SK-N-SH (cell line): Measurements from ENCODE around the gene SAMD1. TPM values are rescaled to one million over a fixed set of nuclear protein-coding genes. Genes with fewer than 3 reads are reported as not detected.

Experiments used
- CTCF ChIA-PET: fragments of 300-600, 350-600 bp; formaldehyde crosslinking; extraction: SDS; loops from one replicate; lab custom pipeline; 2021; lab: Yijun Ruan, JAX
- POLR2A ChIA-PET: fragments of 350-600 bp; sonication (Branson Sonifier 250); formaldehyde crosslinking; extraction: SDS; loops from one replicate; lab custom pipeline; 2020; ENCODE audit warnings: antibody characterized with exemption, inconsistent platforms; lab: Yijun Ruan, JAX
- DNase-seq: peaks from one replicate; pipeline ENCODE4 v3.0.0; 2012
- H2AFZ ChIP-seq: fragments of 200-600 bp; sonication (generic); 2 replicates; pipeline ENCODE4 v1.8.1; 2016; ENCODE audit warnings: antibody characterized with exemption, mild to moderate bottlenecking, low read depth
- H3F3A ChIP-seq: fragments of 200-600 bp; sonication (generic); replicated peaks from 2 replicates; pipeline ENCODE3; 2016; ENCODE audit warnings: antibody characterized with exemption, mild to moderate bottlenecking; ENCODE audit not compliant: insufficient read depth
- H3K27ac ChIP-seq, 2 experiments: fragments of 200-500 bp in 1 of 2; fragments of 200-600 bp in 1 of 2; sonication (Bioruptor generic) in 1 of 2; sonication (generic), shearing (Covaris generic) in 1 of 2; 2 replicates each; pipeline versions ENCODE4 v1.5.1 to v1.6.1; 2014 to 2016; ENCODE audit warnings: low read depth in 2 of 2, inconsistent platforms in 1 of 2, low read length in 1 of 2, mild to moderate bottlenecking in 1 of 2, mixed read lengths in 1 of 2
- H3K27me3 ChIP-seq: fragments of 200-600 bp; sonication (generic), shearing (Covaris generic); 2 replicates; pipeline ENCODE4 v1.6.1; 2016; ENCODE audit warnings: mixed run types; ENCODE audit not compliant: insufficient read depth
- H3K36me3 ChIP-seq, 2 experiments: fragments of 200-500 bp in 1 of 2; fragments of 200-600 bp in 1 of 2; sonication (Bioruptor generic) in 1 of 2; sonication (generic) in 1 of 2; replicated peaks in 1 of 2; 2 replicates each; pipeline versions ENCODE3 to v1.5.1; 2014 to 2016; ENCODE audit warnings: low read length in 1 of 2, mild to moderate bottlenecking in 1 of 2; ENCODE audit not compliant: insufficient read depth in 2 of 2, control insufficient read depth in 1 of 2
- H3K4me1 ChIP-seq, 2 experiments: fragments of 200-500 bp in 1 of 2; fragments of 200-600 bp in 1 of 2; sonication (Bioruptor generic) in 1 of 2; sonication (generic), shearing (Covaris generic) in 1 of 2; 2 replicates each; pipeline versions ENCODE4 v1.5.1 to v1.6.1; 2014 to 2016; ENCODE audit warnings: low read depth in 1 of 2, low read length in 1 of 2, mixed run types in 1 of 2; ENCODE audit not compliant: insufficient read depth in 2 of 2, control insufficient read depth in 1 of 2
- H3K4me2 ChIP-seq: fragments of 200-600 bp; sonication (generic), shearing (Covaris generic); 2 replicates; pipeline ENCODE4 v1.6.1; 2017; ENCODE audit warnings: mixed run types
- H3K4me3 ChIP-seq, 2 experiments: fragments of 200-500 bp in 1 of 2; fragments of 200-600 bp in 1 of 2; sonication (Bioruptor generic) in 1 of 2; sonication (generic), shearing (Covaris generic) in 1 of 2; 2 replicates each; pipeline versions ENCODE4 v1.5.1 to v1.8.1; 2014 to 2016; ENCODE audit warnings: low read depth in 2 of 2, inconsistent platforms in 1 of 2, low read length in 1 of 2, mild to moderate bottlenecking in 1 of 2, mixed read lengths in 1 of 2, moderate library complexity in 1 of 2
- H3K79me2 ChIP-seq: fragments of 200-600 bp; sonication (generic); 2 replicates; pipeline ENCODE4 v1.8.1; 2017; ENCODE audit warnings: mild to moderate bottlenecking; ENCODE audit not compliant: insufficient read depth
- H3K9ac ChIP-seq: fragments of 200-600 bp; sonication (generic); 2 replicates; pipeline ENCODE4 v1.6.1; 2017; ENCODE audit warnings: mixed run types
- H3K9me2 ChIP-seq: fragments of 200-600 bp; sonication (generic); 2 replicates; pipeline ENCODE4 v1.6.1; 2017; ENCODE audit warnings: mixed run types
- H3K9me3 ChIP-seq: fragments of 200-600 bp; sonication (generic); 2 replicates; pipeline ENCODE4 v1.6.1; 2017; ENCODE audit warnings: mixed run types, mild to moderate bottlenecking, moderate library complexity
- H4K20me1 ChIP-seq: fragments of 200-600 bp; sonication (generic); 2 replicates; pipeline ENCODE4 v1.6.1; 2017; ENCODE audit warnings: mild to moderate bottlenecking, mixed run types; ENCODE audit not compliant: insufficient read depth
- CHD2 ChIP-seq: fragments of 150-350 bp; IDR thresholded peaks from 2 replicates; pipeline ENCODE4 v1.6.1; 2018; ENCODE audit warnings: low read length; ENCODE audit not compliant: partially characterized antibody
- CTCF ChIP-seq: fragments of 200-600 bp; sonication (generic); IDR thresholded peaks from 2 replicates; pipeline ENCODE4 v1.6.1; 2017; ENCODE audit warnings: antibody characterized with exemption, mild to moderate bottlenecking, moderate library complexity
- ELF1 ChIP-seq: IDR thresholded peaks from 2 replicates; pipeline ENCODE4 v1.4.0; 2012
- EZH2phosphoT487 ChIP-seq: fragments of 200-600 bp; sonication (generic); IDR thresholded peaks from 2 replicates; pipeline ENCODE4 v1.6.1; 2017; ENCODE audit warnings: low read depth, mixed run types, mild to moderate bottlenecking, antibody characterized with exemption, moderate library complexity, borderline replicate concordance
- JUND ChIP-seq: IDR thresholded peaks from 2 replicates; pipeline ENCODE4 v1.4.0; 2012
- MEF2A ChIP-seq: IDR thresholded peaks from 2 replicates; pipeline ENCODE4 v1.4.0; 2012; ENCODE audit warnings: low read depth, borderline replicate concordance
- NRF1 ChIP-seq: IDR thresholded peaks from 2 replicates; pipeline ENCODE4 v1.6.1; 2012; ENCODE audit warnings: low read depth, mild to moderate bottlenecking, low read length
- PBX3 ChIP-seq: IDR thresholded peaks from 2 replicates; pipeline ENCODE4; 2012
- RCOR1 ChIP-seq: fragments of 150-350 bp; IDR thresholded peaks from 2 replicates; pipeline ENCODE4 v1.6.1; 2017; ENCODE audit warnings: antibody characterized with exemption, low read length
- RXRA ChIP-seq: IDR thresholded peaks from 2 replicates; pipeline ENCODE4 v1.4.0; 2012; ENCODE audit warnings: low read depth, mild to moderate bottlenecking, borderline replicate concordance
- SIN3A ChIP-seq: IDR thresholded peaks from 2 replicates; pipeline ENCODE4 v1.6.1; 2012; ENCODE audit warnings: low read depth, mild to moderate bottlenecking, low read length, moderate library complexity, borderline replicate concordance
- TAF1 ChIP-seq: IDR thresholded peaks from 2 replicates; pipeline ENCODE4 v1.6.1; 2012; ENCODE audit warnings: low read depth, mild to moderate bottlenecking, low read length, moderate library complexity, borderline replicate concordance
- USF2 ChIP-seq: fragments of 150-350 bp; IDR thresholded peaks from 2 replicates; pipeline ENCODE4 v1.6.1; 2017; ENCODE audit warnings: antibody characterized with exemption, low read length, low read depth, borderline replicate concordance
- YY1 ChIP-seq: IDR thresholded peaks from 2 replicates; pipeline ENCODE4 v1.4.0; 2012; ENCODE audit warnings: low read depth, mild to moderate bottlenecking
- WGBS: methylation state at CpG from one replicate; pipeline ENCODE4 v1.1.6; 2017; ENCODE audit warnings: low lambda C conversion rate; 5-methylcytosine and 5-hydroxymethylcytosine counted together
- polyA plus RNA-seq, 3 experiments: library from polyadenylated mRNA; depleted of rRNA; stranded (reverse); fragments of >200 nt; gene quantifications; 2 replicates each; pipeline ENCODE4 v1.2.3, GENCODE V29; 2012

The SAMD1 gene
- polyA plus RNA-seq, 1 of the 3 experiments (the other 2 are of a cell fraction): 19.0 TPM

- TF ChIP-seq TAF1 (no peak), CTCF (no peak), MEF2A (no peak), CHD2 (no peak)
Measured at GRCh38 chr19:14066134-14066533, 24.4 kb downstream of the SAMD1 start (continued).

DNA sequence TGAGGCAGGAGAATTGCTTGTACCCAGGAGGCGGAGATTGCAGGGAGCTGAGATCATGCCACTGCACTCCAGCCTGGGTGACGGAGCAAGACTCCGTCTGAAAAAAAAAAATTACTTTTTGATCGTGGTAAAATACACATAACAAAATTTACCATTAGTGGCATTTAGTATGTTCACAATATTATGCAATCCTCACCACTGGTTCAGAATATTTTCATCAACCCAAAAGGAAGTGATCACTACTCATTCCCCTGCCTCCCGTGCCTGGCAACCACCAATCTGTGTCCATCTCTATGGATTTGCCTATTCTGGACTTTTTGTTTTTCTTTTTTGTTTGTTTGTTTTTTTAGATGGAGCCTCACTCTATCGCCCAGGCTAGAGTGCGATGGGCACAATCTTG, 27.4 kb downstream of the SAMD1 start:
- WGBS: 47% methylated on average over 7 of the region's 7 CpGs
- H4K20me1 ChIP-seq: no peaks in the 10 kb centered on the region
- H3F3A ChIP-seq: no peaks in the 10 kb centered on the region
- TF ChIP-seq YY1 (no peak), RCOR1 (no peak), JUND (no peak), CTCF (no peak), PBX3 (no peak), USF2 (no peak), EZH2phosphoT487 (no peak), RXRA (no peak), SIN3A (no peak), NRF1 (no peak), ELF1 (no peak)
- no peaks in the 10 kb centered on the region for H3K79me2 ChIP-seq
- no peak overlapping the region for H3K9ac ChIP-seq
- H3K27me3 ChIP-seq: no peaks in the 10 kb centered on the region
- H3K4me3 ChIP-seq: no peak overlapping the region
- POLR2A ChIA-PET: no interaction called here
- DNase-seq: no peak
- CTCF ChIA-PET: interaction anchor here (8.1 kb wide), 1 partner anchor 8 kb away, joined by 146 read pairs; the partner anchor contains the start of gene MISP3
- no peak overlapping the region for H3K4me2 ChIP-seq
- H3K9me3 ChIP-seq: no peaks in the 10 kb centered on the region
- H3K9me2 ChIP-seq: no peaks in the 10 kb centered on the region
- no peaks in the 10 kb centered on the region for H3K36me3 ChIP-seq
- H3K27ac ChIP-seq: no peak overlapping the region
- no peak overlapping the region for H2AFZ ChIP-seq
- peaks cover 6 to 8% of the 10 kb centered on the region in 2 experiments; a peak in 2 of 4 replicates for H3K4me1 ChIP-seq
